B cell (primary cell): ENCODE data around the gene NUP214. TPM values are rescaled to one million over a fixed set of nuclear protein-coding genes. Genes with fewer than 3 reads are reported as not detected.

Experiments
- ATAC-seq: fragments of 200-7000 bp; cut with Tn5 transposase; one replicate; pipeline ENCODE4 v1.10.0; 2021; ENCODE audit warnings: low read depth, mild to moderate bottlenecking, moderate number of reproducible peaks, moderate library complexity
- CTCF ChIA-PET: fragments of 350-600 bp; sonication (Branson Sonifier 250); formaldehyde crosslinking; loops from one replicate; lab custom pipeline; 2021; ENCODE audit warnings: antibody characterized with exemption, inconsistent platforms; lab: Charles Lee
- POLR2A ChIA-PET: fragments of 350-600 bp; sonication (Branson Sonifier 250); formaldehyde crosslinking; loops from one replicate; lab custom pipeline; 2021; ENCODE audit warnings: antibody characterized with exemption; lab: Charles Lee
- DNase-seq: peaks from one replicate; pipeline ENCODE4 v3.0.0; 2013
- H2AFZ ChIP-seq: 2 replicates; pipeline ENCODE4 v1.6.1; 2012; ENCODE audit warnings: mild to moderate bottlenecking, low read depth, low read length; ENCODE audit not compliant: insufficient read depth, poor library complexity, severe bottlenecking
- H3K27ac ChIP-seq, 2 donors: 1 replicate in 1 of 2; 2 replicates in 1 of 2; pipeline ENCODE4 v1.5.1; 2012 to 2013; ENCODE audit warnings: low read length in 2 of 2, mild to moderate bottlenecking in 2 of 2, moderate library complexity in 1 of 2
- H3K27me3 ChIP-seq, 4 experiments: fragments of 200-600 bp in 1 of 4; sonication (generic) in 1 of 4; replicated peaks in 1 of 4; 1 replicate in 2 of 4; 2 replicates in 2 of 4; pipeline versions ENCODE4 v1.6.1 to v1.7.0; 2013 to 2016; ENCODE audit warnings: low read length in 3 of 4, mild to moderate bottlenecking in 2 of 4, mixed read lengths in 1 of 4, moderate library complexity in 1 of 4; ENCODE audit not compliant: insufficient read depth in 4 of 4, control insufficient read depth in 3 of 4; ENCODE audit errors: control extremely low read depth in 1 of 4
- H3K36me3 ChIP-seq, 2 experiments: replicated peaks in 1 of 2; 1 replicate in 1 of 2; 2 replicates in 1 of 2; pipeline versions ENCODE4 v1.6.1 to v1.7.1; 2013; ENCODE audit warnings: low read length in 1 of 2; ENCODE audit not compliant: insufficient read depth in 2 of 2, control insufficient read depth in 1 of 2; ENCODE audit errors: control extremely low read depth in 1 of 2, extremely low read depth in 1 of 2
- H3K4me1 ChIP-seq, 2 donors: fragments of 200-600 bp in 1 of 2; sonication (generic) in 1 of 2; 1 replicate in 1 of 2; 2 replicates in 1 of 2; pipeline versions ENCODE4 v1.5.1 to v1.6.1; 2013 to 2017; ENCODE audit warnings: low read length in 2 of 2; ENCODE audit not compliant: control insufficient read depth in 2 of 2, insufficient read depth in 2 of 2
- H3K4me2 ChIP-seq: replicated peaks from 2 replicates; pipeline ENCODE3; 2012; ENCODE audit warnings: mild to moderate bottlenecking, low read depth, low read length; ENCODE audit not compliant: poor library complexity, severe bottlenecking
- H3K4me3 ChIP-seq, 5 experiments: fragments of 200-600 bp in 1 of 5; sonication (generic) in 1 of 5; 1 replicate in 3 of 5; 2 replicates in 2 of 5; pipeline versions ENCODE4 v1.5.1 to v1.7.0; 2011 to 2016; ENCODE audit warnings: low read length in 4 of 5, mild to moderate bottlenecking in 4 of 5, low read depth in 2 of 5, control low read depth in 1 of 5, moderate library complexity in 1 of 5; ENCODE audit not compliant: insufficient read depth in 1 of 5; ENCODE audit errors: control extremely low read depth in 1 of 5, extremely low read depth in 1 of 5
- H3K79me2 ChIP-seq: fragments of 200-600 bp; sonication (generic); one replicate; pipeline ENCODE4 v1.6.0; 2016; ENCODE audit warnings: low read length; ENCODE audit not compliant: control insufficient read depth, insufficient read depth
- H3K9ac ChIP-seq: fragments of 200-600 bp; sonication (generic); 2 replicates; pipeline ENCODE4 v1.6.1; 2017; ENCODE audit warnings: mild to moderate bottlenecking, low read length, moderate library complexity
- H3K9me3 ChIP-seq, 3 donors: one replicate each; pipeline versions ENCODE4 v1.6.1 to v1.7.1; 2013; ENCODE audit warnings: low read length in 2 of 3; ENCODE audit not compliant: control insufficient read depth in 2 of 3, insufficient read depth in 1 of 3; ENCODE audit errors: control extremely low read depth in 1 of 3
- H4K20me1 ChIP-seq: 2 replicates; pipeline ENCODE4 v1.6.0; 2012; ENCODE audit warnings: mild to moderate bottlenecking, low read length; ENCODE audit not compliant: insufficient read depth, control insufficient read depth, poor library complexity, severe bottlenecking
- H3K27ac Mint-ChIP-seq: one replicate; pipeline ENCODE4 v1.8.0; 2021; ENCODE audit warnings: mixed read lengths
- H3K27me3 Mint-ChIP-seq: one replicate; pipeline ENCODE4 v1.8.0; 2021; ENCODE audit warnings: mixed read lengths
- H3K4me1 Mint-ChIP-seq: one replicate; pipeline ENCODE4 v1.8.0; 2021; ENCODE audit warnings: mixed read lengths
- H3K4me3 Mint-ChIP-seq: one replicate; pipeline ENCODE4 v1.8.0; 2021; ENCODE audit warnings: mixed read lengths
- H3K9me3 Mint-ChIP-seq: one replicate; pipeline ENCODE4 v1.8.0; 2022; ENCODE audit warnings: mixed read lengths; ENCODE audit not compliant: insufficient read depth
- EZH2 ChIP-seq: IDR thresholded peaks from 2 replicates; pipeline ENCODE4 v1.6.1; 2012; ENCODE audit warnings: borderline replicate concordance, low read depth, mild to moderate bottlenecking, moderate library complexity, low read length; ENCODE audit not compliant: insufficient read depth, poor library complexity, severe bottlenecking
- WGBS: methylation state at CpG from one replicate; pipeline ENCODE4 v1.1.5; 2013; ENCODE audit warnings: missing lambda C conversion rate; ENCODE audit not compliant: insufficient coverage; 5-methylcytosine and 5-hydroxymethylcytosine counted together
- intact Hi-C: fragments of 100-400 bp; cut with micrococcal nuclease; formaldehyde crosslinking; loops from one replicate; pipeline ENCODE4 v1.10.0; 2022
- polyA plus RNA-seq: library from polyadenylated mRNA; depleted of rRNA; stranded (reverse); fragments of >200 nt; gene quantifications from 2 replicates; pipeline ENCODE4 v1.2.3, GENCODE V29; 2012
- total RNA-seq, 2 donors: library from RNA; stranded (reverse); fragments of 120-200 nt in 1 of 2; gene quantifications; 1 replicate in 1 of 2; 2 replicates in 1 of 2; pipeline versions ENCODE4 v1.2.3 to v1.2.4, GENCODE V29; 2013 to 2022
- TF ChIP-seq, protein P1 (sequence below): fragments of 200-600 bp; IDR thresholded peaks from one replicate; pipeline ENCODE4 v1.8.0; 2022; ENCODE audit warnings: antibody characterized with exemption, mild to moderate bottlenecking

NUP214 gene
- total and polyA plus RNA-seq, 2 donors (not counting 1 experiment from before 2014, with no cell fraction given), result 19.0 to 94.6 TPM

DNA sequence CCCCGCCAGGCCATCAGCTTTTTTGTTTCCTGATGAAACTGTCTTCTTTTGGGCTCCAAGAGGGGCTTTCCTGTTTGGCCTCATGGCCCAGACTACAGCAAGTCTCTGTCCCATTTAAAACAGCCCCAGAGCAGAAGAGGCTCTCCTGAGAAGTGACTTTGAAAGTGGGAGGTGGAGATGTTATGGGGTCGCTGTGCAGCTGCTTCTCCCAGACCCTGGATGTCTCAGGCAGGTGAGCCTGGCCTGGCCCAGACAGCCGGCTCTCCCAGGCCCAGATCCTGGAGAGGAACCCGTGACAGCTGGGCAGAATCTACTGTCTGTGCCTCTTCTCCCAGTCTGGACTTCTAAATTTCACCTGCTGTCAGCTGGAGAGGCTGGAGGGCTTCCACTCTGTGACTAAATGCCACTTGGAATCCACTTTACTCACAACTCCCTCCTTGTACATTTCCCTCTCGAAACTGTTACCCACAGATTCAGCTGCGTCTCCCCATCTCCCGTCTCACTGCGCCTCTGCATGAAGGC is 130.4 kb downstream of the NUP214 start:
- Histone ChIP-seq H3K4me3 (peak overlapping the region; percentile 48 to 76 (median 61)), H3K4me1 (peaks cover 50 to 61% of the 10 kb centered on the region in 2 donors), H3K4me2 (peak overlapping the region; percentile 88), H4K20me1 (peaks cover 6% of the 10 kb centered on the region), H3K9ac (peak overlapping the region; percentile 71), H2AFZ (peak overlapping the region; percentile 91), H3K36me3 (peaks cover 0 to 28% of the 10 kb centered on the region in 2 experiments), H3K27ac (peak overlapping the region; percentile 94 to 95), H3K27me3 (no peaks in the 10 kb centered on the region), H3K79me2 (peaks cover 56% of the 10 kb centered on the region), H3K9me3 (no peaks in the 10 kb centered on the region)
- DNase-seq, result no peak
- 20% methylated on average over 8 of the region's 8 CpGs for WGBS
- H3K4me3 Mint-ChIP-seq, result peak overlapping the region; percentile 95
- TF ChIP-seq EZH2, result no peak
- TF ChIP-seq, protein P1, sequence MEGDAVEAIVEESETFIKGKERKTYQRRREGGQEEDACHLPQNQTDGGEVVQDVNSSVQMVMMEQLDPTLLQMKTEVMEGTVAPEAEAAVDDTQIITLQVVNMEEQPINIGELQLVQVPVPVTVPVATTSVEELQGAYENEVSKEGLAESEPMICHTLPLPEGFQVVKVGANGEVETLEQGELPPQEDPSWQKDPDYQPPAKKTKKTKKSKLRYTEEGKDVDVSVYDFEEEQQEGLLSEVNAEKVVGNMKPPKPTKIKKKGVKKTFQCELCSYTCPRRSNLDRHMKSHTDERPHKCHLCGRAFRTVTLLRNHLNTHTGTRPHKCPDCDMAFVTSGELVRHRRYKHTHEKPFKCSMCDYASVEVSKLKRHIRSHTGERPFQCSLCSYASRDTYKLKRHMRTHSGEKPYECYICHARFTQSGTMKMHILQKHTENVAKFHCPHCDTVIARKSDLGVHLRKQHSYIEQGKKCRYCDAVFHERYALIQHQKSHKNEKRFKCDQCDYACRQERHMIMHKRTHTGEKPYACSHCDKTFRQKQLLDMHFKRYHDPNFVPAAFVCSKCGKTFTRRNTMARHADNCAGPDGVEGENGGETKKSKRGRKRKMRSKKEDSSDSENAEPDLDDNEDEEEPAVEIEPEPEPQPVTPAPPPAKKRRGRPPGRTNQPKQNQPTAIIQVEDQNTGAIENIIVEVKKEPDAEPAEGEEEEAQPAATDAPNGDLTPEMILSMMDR, result no peak
- H3K9me3 Mint-ChIP-seq, result no peaks in the 10 kb centered on the region
- H3K27me3 Mint-ChIP-seq, result no peaks in the 10 kb centered on the region
- peak; percentile 2 for ATAC-seq
- CTCF ChIA-PET, result interaction anchor here (0.7 to 14.3 kb wide), 9 partner anchors 8 to 81 kb away, joined by 3 to 158 read pairs (median 4); partner anchors contain the start of gene FAM78A
- intact Hi-C loops, result loop anchor here (1.0 kb wide), 3 partner anchors 14 to 21 kb away; partner anchors contain the start of gene FAM78A
- POLR2A ChIA-PET, result interaction anchor here (0.6 to 12.1 kb wide), 5 partner anchors 9 to 26 kb away, joined by 3 to 199 read pairs (median 10); partner anchors contain the start of gene FAM78A
- H3K4me1 Mint-ChIP-seq, result peaks cover 40% of the 10 kb centered on the region
- H3K27ac Mint-ChIP-seq, result peak overlapping the region; percentile 98
